Fibroblast of the aortic adventitia (primary cell): Measurements from ENCODE around the gene KCNT1. TPM values are rescaled to one million over a fixed set of nuclear protein-coding genes. Genes with fewer than 3 reads are reported as not detected.

ENCODE experiments used
- DNase-seq: peaks from one replicate; pipeline ENCODE4 v3.0.0-alpha.2; 2010; ENCODE audit warnings: low read depth
- H3K4me3 ChIP-seq: 2 replicates; pipeline ENCODE4 v1.5.1; 2011; ENCODE audit warnings: low read depth, mild to moderate bottlenecking, control low read depth, low read length, moderate library complexity
- total RNA-seq: library from RNA; depleted of rRNA; stranded (reverse); fragments of >200 nt; gene quantifications from 2 replicates; pipeline ENCODE4 v1.2.3, GENCODE V29; 2012; ENCODE audit warnings: low replicate concordance
- TF ChIP-seq, protein P1 (sequence below): IDR thresholded peaks from 2 replicates; pipeline ENCODE4 v1.5.1; 2011; ENCODE audit warnings: mild to moderate bottlenecking, low read length, control low read depth, inconsistent platforms; ENCODE audit not compliant: insufficient read depth

The KCNT1 gene
- total RNA-seq, 1 donor: not detected

DNA sequence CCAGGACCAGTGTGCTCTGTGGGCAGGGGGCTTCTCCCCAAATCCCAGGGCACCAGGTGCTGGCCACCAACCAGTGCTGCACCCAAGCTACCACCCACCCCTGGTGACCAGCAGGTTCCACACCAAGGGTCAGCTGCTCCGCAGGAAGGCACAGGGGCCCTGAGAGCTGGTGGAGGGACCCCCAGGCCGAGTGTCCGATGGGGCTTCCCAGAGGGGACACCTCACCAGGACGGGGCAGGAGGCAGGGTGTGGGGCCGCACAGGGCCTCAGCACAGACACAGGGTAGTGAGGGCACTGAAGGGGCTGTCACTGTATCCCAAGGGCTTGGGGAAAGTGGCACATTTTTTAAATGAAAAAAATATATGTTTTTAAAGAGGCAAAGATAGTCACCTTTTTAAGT lies 20.8 kb upstream of the KCNT1 start:
- no peak overlapping the region for H3K4me3 ChIP-seq
- TF ChIP-seq, protein P1, sequence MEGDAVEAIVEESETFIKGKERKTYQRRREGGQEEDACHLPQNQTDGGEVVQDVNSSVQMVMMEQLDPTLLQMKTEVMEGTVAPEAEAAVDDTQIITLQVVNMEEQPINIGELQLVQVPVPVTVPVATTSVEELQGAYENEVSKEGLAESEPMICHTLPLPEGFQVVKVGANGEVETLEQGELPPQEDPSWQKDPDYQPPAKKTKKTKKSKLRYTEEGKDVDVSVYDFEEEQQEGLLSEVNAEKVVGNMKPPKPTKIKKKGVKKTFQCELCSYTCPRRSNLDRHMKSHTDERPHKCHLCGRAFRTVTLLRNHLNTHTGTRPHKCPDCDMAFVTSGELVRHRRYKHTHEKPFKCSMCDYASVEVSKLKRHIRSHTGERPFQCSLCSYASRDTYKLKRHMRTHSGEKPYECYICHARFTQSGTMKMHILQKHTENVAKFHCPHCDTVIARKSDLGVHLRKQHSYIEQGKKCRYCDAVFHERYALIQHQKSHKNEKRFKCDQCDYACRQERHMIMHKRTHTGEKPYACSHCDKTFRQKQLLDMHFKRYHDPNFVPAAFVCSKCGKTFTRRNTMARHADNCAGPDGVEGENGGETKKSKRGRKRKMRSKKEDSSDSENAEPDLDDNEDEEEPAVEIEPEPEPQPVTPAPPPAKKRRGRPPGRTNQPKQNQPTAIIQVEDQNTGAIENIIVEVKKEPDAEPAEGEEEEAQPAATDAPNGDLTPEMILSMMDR: no peak
- no peak for DNase-seq

DNA sequence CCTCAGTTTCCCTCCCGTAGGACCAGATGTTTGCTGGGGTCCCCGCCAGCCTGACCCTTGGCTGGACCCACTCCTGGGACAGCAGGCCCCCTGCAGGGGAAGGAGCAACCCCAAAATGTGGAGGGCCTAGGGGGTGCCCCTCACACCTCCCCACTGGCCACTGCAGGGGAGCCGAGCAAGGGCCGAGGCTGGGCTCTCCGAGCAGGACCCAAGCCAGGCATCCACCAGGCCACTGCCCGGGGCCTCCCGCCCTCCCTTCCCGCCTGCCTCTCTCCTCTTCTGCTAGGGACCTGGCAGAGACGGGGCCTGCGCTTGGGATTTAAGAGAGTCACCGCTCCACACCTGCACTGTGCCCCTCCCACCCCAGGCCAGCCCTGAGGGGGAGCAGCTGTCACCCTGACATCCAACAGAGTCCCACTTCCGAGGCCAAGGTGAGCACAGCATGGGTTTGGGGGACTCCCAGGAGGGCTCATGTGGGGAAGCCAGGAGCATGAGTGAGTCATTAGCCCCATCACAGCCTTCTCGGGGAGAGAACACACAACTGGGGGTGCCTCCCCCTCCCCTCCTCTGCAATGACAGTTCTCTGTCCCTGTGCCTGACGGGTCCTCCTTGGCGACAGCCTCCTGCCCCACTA lies 18.5 kb upstream of the KCNT1 start:
- TF ChIP-seq, protein P1: no peak
- no peak overlapping the region for H3K4me3 ChIP-seq
- no peak for DNase-seq

DNA sequence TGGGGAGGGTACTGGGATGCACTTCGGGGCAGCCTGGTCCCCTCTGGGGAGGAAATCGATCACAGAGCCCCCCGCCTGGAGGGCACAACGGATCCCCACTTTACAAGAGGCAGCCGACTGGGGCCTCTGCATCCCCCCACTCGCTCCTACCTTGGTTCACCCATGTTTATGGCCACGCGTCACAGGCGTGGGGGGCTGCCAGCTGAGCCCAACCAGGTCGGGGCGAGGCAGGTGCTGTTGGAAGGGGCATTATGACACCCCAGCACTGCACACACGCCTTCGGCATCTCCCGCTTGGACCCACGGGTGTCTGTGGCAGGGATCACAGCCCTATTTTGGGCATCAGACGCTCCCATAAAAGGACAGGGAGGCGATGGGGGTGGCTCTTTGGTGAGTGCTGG lies 17.3 kb upstream of the KCNT1 start:
- TF ChIP-seq, protein P1: no peak
- no peak overlapping the region for H3K4me3 ChIP-seq
- DNase-seq: no peak

DNA sequence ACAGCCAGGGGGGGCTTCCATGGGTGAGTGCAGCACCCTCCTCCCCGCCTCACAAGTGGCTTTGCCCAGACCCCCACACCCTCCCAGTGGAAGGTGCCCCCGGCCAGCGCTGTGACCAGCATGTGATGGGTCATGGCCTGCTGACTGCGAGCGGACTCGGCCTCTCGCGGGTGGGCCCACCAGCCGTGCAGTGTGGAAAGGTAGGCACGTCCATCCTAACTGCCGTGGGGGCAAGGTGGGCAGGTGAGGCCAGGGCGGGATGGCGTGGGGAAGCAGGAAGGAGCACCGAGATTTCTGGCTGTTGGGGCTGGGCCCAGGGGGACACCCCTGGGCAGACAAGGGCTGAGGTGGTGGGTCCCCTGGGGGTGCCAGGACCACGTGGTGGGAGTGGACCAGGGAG lies 14.8 kb upstream of the KCNT1 start:
- TF ChIP-seq, protein P1: no peak
- no peak for DNase-seq
- H3K4me3 ChIP-seq: no peak overlapping the region

DNA sequence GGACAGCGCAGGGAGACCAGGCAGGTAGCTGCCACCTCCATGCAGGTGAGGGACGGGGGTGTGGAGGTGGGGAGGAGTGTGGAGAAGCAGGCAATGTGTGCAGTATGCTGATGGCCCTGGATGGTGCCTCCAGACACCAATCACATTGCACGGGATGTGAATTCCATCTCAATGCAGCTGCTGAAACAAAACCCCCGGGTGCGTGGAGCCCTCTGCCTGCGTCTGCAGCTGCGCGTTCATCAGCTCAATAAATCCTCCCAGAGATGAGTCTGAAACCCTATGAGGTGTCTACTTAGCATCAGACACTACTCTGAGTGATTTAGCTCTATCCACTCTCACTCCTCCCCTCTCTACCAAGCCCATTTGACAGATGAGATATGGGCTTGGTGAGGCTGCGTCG lies 13.0 kb upstream of the KCNT1 start:
- DNase-seq: no peak
- TF ChIP-seq, protein P1: no peak
- H3K4me3 ChIP-seq: no peak overlapping the region

DNA sequence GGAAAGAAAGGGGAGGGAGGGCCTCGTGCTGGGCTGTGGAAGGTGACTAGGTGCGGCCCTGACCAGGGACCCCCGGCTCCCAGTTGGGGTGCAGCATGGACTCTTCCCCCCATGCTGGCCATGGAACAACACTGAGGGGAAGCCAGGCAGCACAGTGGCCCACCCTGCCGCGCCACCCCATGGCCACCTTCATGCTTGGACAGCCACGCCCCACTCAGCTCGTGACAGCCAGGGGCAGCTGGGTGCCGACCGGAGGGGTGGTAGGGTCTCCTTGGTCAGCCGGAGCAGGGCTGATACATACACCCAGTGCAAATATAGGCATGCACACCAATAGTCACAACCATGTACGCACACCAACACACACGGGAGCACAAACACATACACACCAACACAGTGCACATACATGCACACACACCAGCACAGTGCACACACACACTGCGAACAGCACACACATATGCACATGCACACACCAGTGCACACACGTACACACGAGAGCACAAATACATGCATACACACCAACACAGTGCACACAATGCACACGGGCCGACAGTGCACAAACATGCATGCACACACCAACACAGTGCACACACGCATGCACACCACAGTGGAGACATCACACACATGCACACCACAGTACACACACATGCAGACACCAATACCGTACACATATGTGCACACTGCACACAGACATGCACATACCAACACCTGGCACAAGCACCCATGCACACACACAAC lies 11.0 kb upstream of the KCNT1 start:
- no peak overlapping the region for H3K4me3 ChIP-seq

More for the DNA sequence above, 11.0 kb upstream of the KCNT1 start:
- TF ChIP-seq, protein P1: no peak
- DNase-seq: no peak
